GM12873 (cell line): Measurements from ENCODE around the gene COL11A1.

Experiments used
- TF ChIP-seq, protein P1 (sequence below): IDR thresholded peaks from 2 replicates; pipeline ENCODE4 v1.5.1; 2012; ENCODE audit warnings: low read depth, mild to moderate bottlenecking, moderate library complexity, low read length, control low read depth; ENCODE audit not compliant: insufficient read depth; ENCODE audit errors: missing control alignments

COL11A1 gene

GRCh38 chr1:103074224-103074623 is 34.1 kb downstream of the COL11A1 start:
- TF ChIP-seq, protein P1, sequence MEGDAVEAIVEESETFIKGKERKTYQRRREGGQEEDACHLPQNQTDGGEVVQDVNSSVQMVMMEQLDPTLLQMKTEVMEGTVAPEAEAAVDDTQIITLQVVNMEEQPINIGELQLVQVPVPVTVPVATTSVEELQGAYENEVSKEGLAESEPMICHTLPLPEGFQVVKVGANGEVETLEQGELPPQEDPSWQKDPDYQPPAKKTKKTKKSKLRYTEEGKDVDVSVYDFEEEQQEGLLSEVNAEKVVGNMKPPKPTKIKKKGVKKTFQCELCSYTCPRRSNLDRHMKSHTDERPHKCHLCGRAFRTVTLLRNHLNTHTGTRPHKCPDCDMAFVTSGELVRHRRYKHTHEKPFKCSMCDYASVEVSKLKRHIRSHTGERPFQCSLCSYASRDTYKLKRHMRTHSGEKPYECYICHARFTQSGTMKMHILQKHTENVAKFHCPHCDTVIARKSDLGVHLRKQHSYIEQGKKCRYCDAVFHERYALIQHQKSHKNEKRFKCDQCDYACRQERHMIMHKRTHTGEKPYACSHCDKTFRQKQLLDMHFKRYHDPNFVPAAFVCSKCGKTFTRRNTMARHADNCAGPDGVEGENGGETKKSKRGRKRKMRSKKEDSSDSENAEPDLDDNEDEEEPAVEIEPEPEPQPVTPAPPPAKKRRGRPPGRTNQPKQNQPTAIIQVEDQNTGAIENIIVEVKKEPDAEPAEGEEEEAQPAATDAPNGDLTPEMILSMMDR = no peak

DNA sequence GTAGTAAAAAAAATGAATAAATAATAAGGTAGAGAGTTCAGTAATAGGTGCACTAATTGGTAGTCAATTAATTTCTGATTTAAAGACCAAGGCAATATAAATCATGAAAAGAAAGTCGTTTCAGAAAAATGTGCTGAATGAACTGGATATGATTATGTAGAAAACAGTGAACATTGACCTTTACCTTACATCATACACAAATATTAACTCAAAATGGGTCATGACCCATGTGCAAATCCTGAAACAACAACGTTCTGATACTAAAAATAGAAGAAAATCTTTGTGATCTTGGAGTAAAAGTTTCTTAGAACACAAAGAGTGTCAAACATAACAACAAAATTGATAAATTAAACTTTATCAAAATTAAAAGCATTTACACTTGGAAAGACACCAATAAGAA is 39.1 kb downstream of the COL11A1 start:
- TF ChIP-seq, protein P1 = no peak

- TF ChIP-seq, protein P1 = no peak
These were observed 44.4 kb downstream of the COL11A1 start for GRCh38 chr1:103063921-103064320.

DNA sequence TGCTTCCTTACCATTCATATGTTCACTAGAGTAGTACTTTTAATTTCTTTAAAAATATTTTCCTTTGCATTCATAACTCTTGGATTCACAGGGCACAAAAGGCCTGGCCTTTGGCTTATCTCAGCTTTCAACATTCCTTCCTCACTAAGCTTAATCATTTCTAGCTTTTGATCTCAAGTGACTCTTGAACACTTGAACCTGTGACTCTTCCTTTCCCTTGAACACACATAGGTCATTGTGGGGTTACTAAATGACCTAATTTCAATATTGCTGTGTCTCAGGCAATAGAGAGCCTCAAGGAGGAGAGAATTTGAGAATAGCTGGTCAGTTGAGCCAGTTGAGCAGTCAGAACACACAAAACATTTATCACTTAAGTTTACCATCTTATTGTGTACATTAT is 49.9 kb downstream of the COL11A1 start:
- TF ChIP-seq, protein P1 = no peak

DNA sequence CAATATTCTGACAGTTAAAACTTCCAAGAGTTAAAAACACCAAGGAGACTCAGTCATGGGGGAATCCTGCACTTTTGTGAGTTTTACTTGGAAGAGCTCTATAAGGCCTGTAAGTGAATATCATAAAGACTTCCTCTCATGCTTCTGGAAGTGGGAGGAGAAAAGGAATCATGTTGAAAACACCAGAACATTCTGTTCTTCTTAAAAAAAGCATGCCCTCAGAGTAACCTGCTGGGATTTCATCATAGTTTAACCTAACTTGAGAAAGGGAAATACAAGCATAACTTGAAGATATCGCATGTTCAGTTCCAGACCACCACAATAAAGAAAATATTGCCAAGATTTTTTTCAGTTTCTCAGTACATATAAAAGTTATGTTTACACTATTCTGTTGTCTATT is 51.9 kb downstream of the COL11A1 start:
- TF ChIP-seq, protein P1 = no peak

GRCh38 chr1:103025858-103026409 is 82.4 kb downstream of the COL11A1 start:
- TF ChIP-seq, protein P1 = no peak

DNA sequence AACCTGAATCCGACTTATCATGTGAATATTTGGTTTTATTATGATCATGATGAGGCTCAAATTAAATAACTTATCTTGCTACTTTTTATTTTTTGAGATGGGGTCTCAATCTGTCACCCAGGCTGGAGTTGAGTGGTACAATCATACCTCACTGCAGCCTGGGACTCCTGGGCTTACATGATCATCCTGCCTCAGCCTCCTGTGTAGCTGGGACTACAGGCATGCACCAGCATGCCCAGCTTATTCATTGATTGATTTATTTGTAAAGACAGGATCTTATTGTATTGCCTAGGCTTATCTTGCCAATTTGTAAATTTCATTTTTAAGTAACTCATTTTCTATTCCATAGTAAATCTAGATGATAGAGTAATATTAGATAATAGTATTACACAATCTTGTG is 84.3 kb downstream of the COL11A1 start:
- TF ChIP-seq, protein P1 = no peak
